Activated T-cell treated with anti-CD3 and anti-CD28 coated beads, Interleukin-2, amount 50 U/mL, for 4 hours (primary cell): ENCODE measurements around the gene RGS7BP. TPM values are rescaled to one million over a fixed set of nuclear protein-coding genes. Genes with fewer than 3 reads are reported as not detected.

Experiments
- ATAC-seq, 2 donors: fragments of 200-7000 bp; cut with Tn5 transposase; one replicate each; pipeline ENCODE4 v1.10.0; 2021
- DNase-seq: peaks from one replicate; pipeline ENCODE4 v3.0.0-alpha.2; 2020
- H3K27me3 Mint-ChIP-seq: one replicate; pipeline ENCODE4 v1.8.0; 2021; ENCODE audit warnings: low read depth, mixed read lengths
- H3K36me3 Mint-ChIP-seq: one replicate; pipeline ENCODE4 v1.8.0; 2022; ENCODE audit warnings: mixed read lengths; ENCODE audit not compliant: insufficient read depth
- H3K4me1 Mint-ChIP-seq: one replicate; pipeline ENCODE4 v1.8.0; 2021; ENCODE audit warnings: low read depth, mixed read lengths
- H3K4me3 Mint-ChIP-seq: one replicate; pipeline ENCODE4 v1.8.0; 2021; ENCODE audit warnings: mild to moderate bottlenecking, moderate library complexity, mixed read lengths
- H3K9me3 Mint-ChIP-seq: one replicate; pipeline ENCODE4 v1.8.0; 2021; ENCODE audit warnings: mixed read lengths
- total RNA-seq, 3 donors: library from RNA; stranded (reverse); gene quantifications; one replicate each; pipeline ENCODE4 v1.2.1, GENCODE V29; 2021

The RGS7BP gene
- total RNA-seq, 3 donors from 2014 or later: not detected

GRCh38 chr5:64587370-64587769 lies 81.6 kb downstream of the RGS7BP start:
- Mint-ChIP-seq H3K4me1 (no peaks in the 10 kb centered on the region), H3K27me3 (peaks cover 13% of the 10 kb centered on the region), H3K4me3 (no peak overlapping the region), H3K36me3 (no peaks in the 10 kb centered on the region), H3K9me3 (no peaks in the 10 kb centered on the region)
- no peak for ATAC-seq
- no peak for DNase-seq

- Mint-ChIP-seq H3K4me1 (no peaks in the 10 kb centered on the region), H3K27me3 (peaks cover 2% of the 10 kb centered on the region)
Observed at GRCh38 chr5:64592730-64593341, 87.0 kb downstream of the RGS7BP start.

GRCh38 chr5:64594025-64594424 lies 88.2 kb downstream of the RGS7BP start:
- H3K9me3 Mint-ChIP-seq: no peaks in the 10 kb centered on the region
- no peak overlapping the region for H3K4me3 Mint-ChIP-seq
- ATAC-seq (no peak), DNase-seq (no peak)
- no peaks in the 10 kb centered on the region for H3K36me3 Mint-ChIP-seq
- H3K27me3 Mint-ChIP-seq: peaks cover 2% of the 10 kb centered on the region
- H3K4me1 Mint-ChIP-seq: no peaks in the 10 kb centered on the region

More at GRCh38 chr5:64592730-64593341, 87.0 kb downstream of the RGS7BP start:
- ATAC-seq (no peak), DNase-seq (no peak)
- Mint-ChIP-seq H3K9me3 (no peaks in the 10 kb centered on the region), H3K4me3 (no peak overlapping the region), H3K36me3 (no peaks in the 10 kb centered on the region)

GRCh38 chr5:64594601-64595000 lies 88.8 kb downstream of the RGS7BP start:
- H3K36me3 Mint-ChIP-seq: no peaks in the 10 kb centered on the region
- no peaks in the 10 kb centered on the region for H3K9me3 Mint-ChIP-seq
- H3K27me3 Mint-ChIP-seq: peaks cover 2% of the 10 kb centered on the region
- DNase-seq (no peak), ATAC-seq (no peak)
- H3K4me1 Mint-ChIP-seq: no peaks in the 10 kb centered on the region
- no peak overlapping the region for H3K4me3 Mint-ChIP-seq

GRCh38 chr5:64595031-64595855 lies 89.4 kb downstream of the RGS7BP start:
- no peak for ATAC-seq
- DNase-seq: no peak
- H3K27me3 Mint-ChIP-seq: peaks cover 2% of the 10 kb centered on the region
- no peaks in the 10 kb centered on the region for H3K36me3 Mint-ChIP-seq
- no peaks in the 10 kb centered on the region for H3K9me3 Mint-ChIP-seq
- no peaks in the 10 kb centered on the region for H3K4me1 Mint-ChIP-seq
- H3K4me3 Mint-ChIP-seq: no peak overlapping the region

- Mint-ChIP-seq H3K27me3 (peaks cover 2% of the 10 kb centered on the region), H3K36me3 (no peaks in the 10 kb centered on the region), H3K4me3 (no peak overlapping the region), H3K4me1 (no peaks in the 10 kb centered on the region), H3K9me3 (no peaks in the 10 kb centered on the region)
- no peak for ATAC-seq
- DNase-seq: no peak
Observed at GRCh38 chr5:64599226-64599625, 93.4 kb downstream of the RGS7BP start.

- no peak for ATAC-seq
- H3K36me3 Mint-ChIP-seq: no peaks in the 10 kb centered on the region
- H3K9me3 Mint-ChIP-seq: no peaks in the 10 kb centered on the region
- no peak overlapping the region for H3K4me3 Mint-ChIP-seq
- no peak for DNase-seq
- H3K27me3 Mint-ChIP-seq: peaks cover under 1% of the 10 kb centered on the region
- H3K4me1 Mint-ChIP-seq: no peaks in the 10 kb centered on the region
Observed at GRCh38 chr5:64603676-64604075, 97.9 kb downstream of the RGS7BP start.

GRCh38 chr5:64606926-64607325 lies 101.1 kb downstream of the RGS7BP start:
- Mint-ChIP-seq H3K27me3 (peaks cover 4% of the 10 kb centered on the region), H3K4me3 (no peak overlapping the region), H3K4me1 (no peaks in the 10 kb centered on the region), H3K9me3 (no peaks in the 10 kb centered on the region), H3K36me3 (no peaks in the 10 kb centered on the region)
- DNase-seq (no peak), ATAC-seq (no peak)

GRCh38 chr5:64612344-64612961 lies 106.6 kb downstream of the RGS7BP start:
- no peak for DNase-seq
- Mint-ChIP-seq H3K36me3 (no peaks in the 10 kb centered on the region), H3K9me3 (no peaks in the 10 kb centered on the region), H3K27me3 (peaks cover 11% of the 10 kb centered on the region), H3K4me1 (no peaks in the 10 kb centered on the region), H3K4me3 (no peak overlapping the region)
- ATAC-seq: no peak

- Mint-ChIP-seq H3K36me3 (no peaks in the 10 kb centered on the region), H3K9me3 (no peaks in the 10 kb centered on the region), H3K27me3 (peaks cover 8% of the 10 kb centered on the region), H3K4me3 (no peak overlapping the region), H3K4me1 (no peaks in the 10 kb centered on the region)
- ATAC-seq (no peak), DNase-seq (no peak)
Observed at GRCh38 chr5:64615895-64616294, 110.1 kb downstream of the RGS7BP start.

- no peak for DNase-seq
- ATAC-seq: no peak
- H3K27me3 Mint-ChIP-seq: peaks cover 25% of the 10 kb centered on the region
- H3K4me1 Mint-ChIP-seq: no peaks in the 10 kb centered on the region
- no peaks in the 10 kb centered on the region for H3K36me3 Mint-ChIP-seq
- H3K4me3 Mint-ChIP-seq: no peak overlapping the region
- no peaks in the 10 kb centered on the region for H3K9me3 Mint-ChIP-seq
Observed at GRCh38 chr5:64619609-64620008, 113.8 kb downstream of the RGS7BP start.

- no peaks in the 10 kb centered on the region for H3K4me1 Mint-ChIP-seq
- no peak for DNase-seq
- ATAC-seq: no peak
- H3K4me3 Mint-ChIP-seq: no peak overlapping the region
- H3K36me3 Mint-ChIP-seq: no peaks in the 10 kb centered on the region
- peaks cover 32% of the 10 kb centered on the region for H3K27me3 Mint-ChIP-seq
- H3K9me3 Mint-ChIP-seq: no peaks in the 10 kb centered on the region
Observed at GRCh38 chr5:64622991-64623390, 117.2 kb downstream of the RGS7BP start.

GRCh38 chr5:64625678-64626077 lies 119.9 kb downstream of the RGS7BP start:
- H3K4me1 Mint-ChIP-seq: no peaks in the 10 kb centered on the region
- no peaks in the 10 kb centered on the region for H3K36me3 Mint-ChIP-seq
- no peaks in the 10 kb centered on the region for H3K9me3 Mint-ChIP-seq

GRCh38 chr5:64628901-64629300 lies 123.1 kb downstream of the RGS7BP start:
- Mint-ChIP-seq H3K27me3 (peaks cover 14% of the 10 kb centered on the region), H3K36me3 (no peaks in the 10 kb centered on the region), H3K4me1 (no peaks in the 10 kb centered on the region), H3K4me3 (no peak overlapping the region), H3K9me3 (no peaks in the 10 kb centered on the region)
- DNase-seq (no peak), ATAC-seq (no peak)

More at GRCh38 chr5:64625678-64626077, 119.9 kb downstream of the RGS7BP start:
- ATAC-seq: no peak
- no peak for DNase-seq
- Mint-ChIP-seq H3K27me3 (peaks cover 32% of the 10 kb centered on the region), H3K4me3 (no peak overlapping the region)

- no peak for DNase-seq
- H3K27me3 Mint-ChIP-seq: peaks cover 6% of the 10 kb centered on the region
- H3K9me3 Mint-ChIP-seq: no peaks in the 10 kb centered on the region
- H3K36me3 Mint-ChIP-seq: no peaks in the 10 kb centered on the region
- no peak overlapping the region for H3K4me3 Mint-ChIP-seq
- no peaks in the 10 kb centered on the region for H3K4me1 Mint-ChIP-seq
- ATAC-seq: no peak
Observed at GRCh38 chr5:64629841-64630240, 124.0 kb downstream of the RGS7BP start.
